HTERT RPE-1 (cell line): ENCODE results near the gene METTL24.
"Not testable (repeated sequence)": the region's sequence is repeated elsewhere in the genome, so short reads cannot be mapped to it uniquely, and the experiment has no call there.

Experiments
- in situ Hi-C: fragments of 300-500 bp; cut with MboI; formaldehyde crosslinking; loops from 4 replicates; pipeline ENCODE4 v1.14.3; 2020; ENCODE audit warnings: low sequenced_read_pairs

Gene METTL24

GRCh38 chr6:110317646-110318045 lies 40.5 kb downstream of the METTL24 start:
- in situ Hi-C loops: no loop called here

- in situ Hi-C loops: no loop called here
Observed at GRCh38 chr6:110317189-110317588, 41.0 kb downstream of the METTL24 start.

GRCh38 chr6:110315869-110316398 lies 42.2 kb downstream of the METTL24 start:
- in situ Hi-C loops: no loop called here

- in situ Hi-C loops: no loop called here
Observed at GRCh38 chr6:110315207-110315868, 42.8 kb downstream of the METTL24 start.

GRCh38 chr6:110310861-110311446 lies 47.2 kb downstream of the METTL24 start:
- in situ Hi-C loops: no loop called here

- in situ Hi-C loops: not testable (repeated sequence)
Observed at GRCh38 chr6:110309432-110309831, 48.7 kb downstream of the METTL24 start.

GRCh38 chr6:110307368-110307767 lies 50.8 kb downstream of the METTL24 start:
- in situ Hi-C loops: no loop called here

- in situ Hi-C loops: not testable (repeated sequence)
Observed at GRCh38 chr6:110305832-110306231, 52.3 kb downstream of the METTL24 start.

GRCh38 chr6:110303692-110304091 lies 54.5 kb downstream of the METTL24 start:
- in situ Hi-C loops: not testable (repeated sequence)

GRCh38 chr6:110298916-110299315 lies 59.2 kb downstream of the METTL24 start:
- in situ Hi-C loops: no loop called here

- in situ Hi-C loops: no loop called here
Observed at GRCh38 chr6:110298411-110298810, 59.7 kb downstream of the METTL24 start.

GRCh38 chr6:110296241-110297025 lies 61.7 kb downstream of the METTL24 start:
- in situ Hi-C loops: no loop called here

- in situ Hi-C loops: no loop called here
Observed at GRCh38 chr6:110295451-110296165, 62.5 kb downstream of the METTL24 start.

GRCh38 chr6:110287462-110288341 lies 70.4 kb downstream of the METTL24 start:
- in situ Hi-C loops: no loop called here

- in situ Hi-C loops: no loop called here
Observed at GRCh38 chr6:110285306-110286060, 72.7 kb downstream of the METTL24 start.

- in situ Hi-C loops: no loop called here
Observed at GRCh38 chr6:110284855-110285254, 73.3 kb downstream of the METTL24 start.

GRCh38 chr6:110283657-110284056 lies 74.5 kb downstream of the METTL24 start:
- in situ Hi-C loops: no loop called here

- in situ Hi-C loops: no loop called here
Observed at GRCh38 chr6:110282412-110282811, 75.7 kb downstream of the METTL24 start.

GRCh38 chr6:110277100-110277665 lies 81.0 kb downstream of the METTL24 start:
- in situ Hi-C loops: no loop called here
